EL (cell line): ENCODE data around the gene C1QTNF5.
A peak's percentile ranks its signal among the peaks of the same experiment; 100 is the strongest.

ENCODE experiments used
- DNase-seq: peaks from one replicate; pipeline ENCODE4 v3.0.0-alpha.2; 2016

C1QTNF5 gene

DNA sequence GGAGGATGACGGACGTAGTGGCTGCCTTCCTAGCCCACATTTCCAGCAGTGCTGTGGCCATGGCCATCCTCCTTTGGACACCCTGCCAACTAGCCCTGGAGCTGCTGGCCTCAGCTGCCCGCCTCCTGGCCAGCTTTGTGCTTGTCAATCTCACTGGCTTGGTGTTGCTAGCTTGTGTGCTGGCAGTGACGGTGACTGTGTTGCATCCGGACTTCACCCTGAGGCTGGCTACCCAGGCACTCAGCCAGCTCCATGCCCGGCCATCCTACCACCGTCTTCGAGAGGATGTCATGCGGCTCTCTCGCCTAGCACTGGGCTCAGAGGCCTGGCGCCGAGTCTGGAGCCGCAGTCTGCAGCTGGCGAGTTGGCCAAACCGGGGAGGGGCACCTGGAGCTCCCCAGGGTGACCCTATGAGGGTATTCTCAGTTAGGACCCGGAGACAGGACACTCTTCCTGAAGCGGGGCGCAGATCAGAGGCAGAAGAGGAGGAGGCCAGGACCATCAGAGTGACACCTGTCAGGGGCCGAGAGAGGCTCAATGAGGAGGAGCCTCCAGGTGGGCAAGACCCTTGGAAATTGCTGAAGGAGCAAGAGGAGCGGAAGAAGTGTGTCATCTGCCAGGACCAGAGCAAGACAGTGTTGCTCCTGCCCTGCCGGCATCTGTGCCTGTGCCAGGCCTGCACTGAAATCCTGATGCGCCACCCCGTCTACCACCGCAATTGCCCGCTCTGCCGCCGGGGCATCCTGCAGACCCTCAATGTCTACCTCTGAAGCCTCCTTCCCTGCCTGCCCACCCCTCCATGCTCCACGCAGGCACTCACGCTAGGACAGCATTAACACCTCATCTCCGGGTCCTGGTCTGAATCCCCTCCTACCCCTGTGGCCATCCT lies 4.8 kb downstream of the C1QTNF5 start:
- DNase-seq, result no peak

DNA sequence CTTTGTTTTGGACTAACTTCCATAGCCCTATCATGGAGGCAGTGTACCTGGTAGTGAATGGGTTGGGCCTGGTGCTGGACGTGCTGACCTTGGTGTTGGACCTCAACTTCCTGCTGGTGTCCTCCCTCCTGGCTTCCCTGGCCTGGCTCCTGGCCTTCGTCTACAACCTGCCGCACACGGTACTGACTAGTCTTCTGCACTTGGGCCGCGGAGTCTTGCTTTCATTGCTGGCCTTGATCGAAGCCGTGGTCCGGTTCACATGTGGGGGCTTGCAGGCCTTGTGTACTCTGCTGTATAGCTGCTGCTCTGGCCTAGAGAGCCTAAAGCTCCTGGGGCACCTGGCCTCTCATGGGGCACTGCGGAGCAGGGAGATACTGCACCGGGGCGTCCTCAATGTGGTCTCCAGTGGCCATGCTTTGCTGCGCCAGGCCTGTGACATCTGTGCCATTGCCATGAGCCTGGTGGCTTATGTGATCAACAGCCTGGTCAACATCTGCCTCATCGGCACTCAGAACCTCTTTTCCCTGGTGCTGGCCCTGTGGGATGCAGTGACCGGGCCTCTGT lies 5.5 kb downstream of the C1QTNF5 start:
- no peak for DNase-seq

DNA sequence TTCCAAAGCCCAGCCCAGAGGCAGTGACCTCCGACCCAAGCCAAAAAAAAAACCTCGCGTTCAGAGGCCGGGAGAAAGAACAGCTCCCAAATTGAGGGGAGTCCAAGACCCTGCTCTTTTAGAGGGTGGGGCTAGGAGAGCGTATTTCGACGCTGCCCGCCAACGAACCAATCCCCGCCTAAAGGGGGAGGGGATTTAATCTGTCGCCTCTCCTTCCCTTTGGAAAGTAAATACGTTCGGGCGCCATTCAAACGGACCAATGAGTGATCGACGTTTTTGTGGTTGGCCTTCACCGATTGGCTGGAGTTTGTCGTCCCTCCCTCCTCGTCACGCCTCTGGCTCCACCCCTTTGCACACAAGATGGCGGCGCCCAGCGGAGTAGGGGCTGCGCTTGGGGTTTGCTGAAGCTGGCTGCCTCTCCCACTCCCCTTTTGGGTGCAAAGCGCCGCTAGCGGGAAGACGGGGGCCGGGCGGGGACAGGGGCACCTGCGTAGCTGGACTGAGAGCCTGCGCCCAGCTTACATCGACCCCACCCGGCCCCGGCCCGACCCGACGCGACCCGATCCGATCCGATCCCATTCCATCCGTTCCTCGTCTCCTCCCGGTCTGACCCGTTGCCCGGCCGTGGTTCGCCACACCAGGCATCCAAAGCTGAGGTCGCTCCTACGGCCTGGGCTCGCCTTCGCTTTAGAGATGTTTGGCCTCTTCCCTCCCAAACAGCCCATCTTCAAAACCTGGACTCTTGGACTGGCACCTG lies 6.3 kb downstream of the C1QTNF5 start, which contains the start of gene RNF26:
Gene RNF26 (plus strand): TSS at position 354 of the 757 bp plus-strand sequence. CDS start 596 bp downstream, outside the sequence.
- peak; percentile 99 for DNase-seq

DNA sequence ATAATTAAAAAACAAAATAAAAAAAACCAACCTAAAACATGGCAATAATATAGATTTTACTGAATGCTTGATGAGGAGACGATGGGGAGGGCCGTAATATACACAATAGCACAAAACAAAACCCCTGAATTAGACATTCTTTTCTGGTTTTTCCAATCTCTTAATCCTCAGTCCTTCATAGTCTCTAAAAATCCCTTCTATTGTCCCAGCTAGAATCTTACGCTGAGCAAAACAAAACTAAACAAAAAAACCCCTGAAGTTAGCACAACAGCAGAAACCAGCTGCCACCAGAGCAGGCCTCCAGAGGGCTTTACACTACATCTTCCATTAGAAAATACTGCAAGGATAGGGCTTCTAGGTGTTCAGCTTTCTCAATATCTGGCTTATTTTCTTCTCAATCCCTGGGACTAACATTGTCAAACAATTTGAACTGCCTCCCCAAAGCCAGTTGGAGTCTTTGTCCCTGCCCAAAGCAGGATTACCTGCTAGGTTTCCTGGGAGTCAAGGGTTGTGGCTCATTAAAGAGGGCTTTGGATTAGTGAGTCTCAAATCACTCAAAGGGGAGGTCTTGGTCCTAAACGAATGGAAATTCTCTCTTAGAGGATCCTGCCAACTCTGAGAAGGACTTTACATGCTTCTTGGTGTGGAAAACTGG lies 8.4 kb downstream of the C1QTNF5 start:
- no peak for DNase-seq

DNA sequence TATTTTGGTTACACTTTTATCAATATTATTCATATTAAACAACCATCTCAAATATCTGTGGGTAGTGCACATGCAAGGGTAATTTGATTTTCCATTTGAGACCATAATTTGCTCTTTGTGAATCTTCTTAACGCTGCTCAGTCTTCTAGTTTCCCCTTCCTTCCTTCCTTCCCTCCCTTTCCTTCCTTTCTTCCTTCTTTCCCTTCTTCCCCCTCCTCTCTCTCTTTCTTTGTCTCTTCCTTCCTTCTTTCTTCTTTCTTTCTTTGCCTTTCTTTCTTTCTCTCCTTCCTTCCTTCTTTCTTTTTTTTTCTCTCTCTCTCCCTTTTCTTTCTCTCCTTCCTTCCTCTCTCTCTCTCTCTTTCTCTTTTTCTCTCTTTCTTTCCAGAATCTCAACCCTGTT lies 10.4 kb downstream of the C1QTNF5 start:
- no peak for DNase-seq

DNA sequence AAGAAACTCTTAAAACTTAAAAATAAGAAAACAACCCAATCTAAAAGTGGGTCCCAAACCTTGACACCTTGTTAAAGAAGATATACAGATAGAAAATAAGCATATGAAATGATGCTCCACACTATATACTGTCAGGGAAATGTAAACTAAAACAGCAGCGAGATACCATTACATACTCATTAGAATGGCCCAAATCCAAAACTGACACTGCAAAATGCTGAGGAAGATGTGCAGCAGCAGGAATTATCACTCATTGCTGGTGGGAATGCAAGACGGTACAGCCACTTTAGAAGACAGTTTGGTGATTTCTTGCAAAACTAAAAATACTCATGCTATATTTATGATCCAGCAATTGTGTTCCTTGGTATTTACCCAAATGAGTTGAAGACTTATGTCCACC lies 11.4 kb downstream of the C1QTNF5 start:
- DNase-seq, result no peak

DNA sequence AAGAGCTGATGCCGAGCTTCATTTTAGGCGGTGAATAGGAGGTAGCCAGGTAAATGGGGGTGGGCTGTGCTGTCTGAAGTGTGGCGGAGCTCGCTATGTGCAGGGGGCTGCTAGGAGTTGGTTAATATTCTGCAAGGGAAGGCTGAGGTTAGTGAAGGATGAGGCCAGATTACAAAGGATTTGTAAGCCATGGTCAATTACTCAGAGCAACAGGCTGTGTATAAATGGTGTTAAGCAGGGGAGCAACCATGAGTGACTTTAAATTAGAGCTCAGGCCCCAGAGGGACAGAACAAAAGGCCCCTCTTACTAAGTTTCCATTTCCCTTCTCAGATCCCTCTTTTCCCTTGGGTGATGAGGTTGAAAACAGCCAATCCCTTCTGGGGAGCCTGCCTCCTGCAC lies 16.5 kb downstream of the C1QTNF5 start:
- DNase-seq, result no peak

DNA sequence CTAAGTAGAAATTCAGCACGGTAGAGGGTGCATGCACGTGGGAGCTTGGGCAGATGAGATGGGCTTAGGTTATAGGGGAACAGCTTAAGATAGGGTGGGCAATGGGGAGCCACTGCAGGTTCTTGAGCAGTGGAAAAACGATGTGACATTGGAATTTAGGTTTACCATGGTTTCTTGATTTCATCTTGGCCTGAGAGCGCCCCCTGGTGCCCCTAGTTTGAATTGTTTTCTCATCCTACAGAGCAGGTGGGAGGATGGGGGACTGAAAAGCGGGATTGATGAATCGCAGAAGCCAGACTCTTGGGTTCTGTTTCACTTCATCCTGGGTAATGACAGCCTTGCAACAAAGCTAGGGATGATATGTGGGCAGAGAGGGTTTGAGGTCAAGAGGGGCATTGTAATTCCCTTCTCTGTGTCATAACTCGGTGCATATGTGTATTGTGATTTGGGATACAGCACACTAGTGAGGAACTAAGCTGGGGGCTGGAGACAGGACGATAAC lies 17.1 kb downstream of the C1QTNF5 start:
- DNase-seq, result peak; percentile 69

DNA sequence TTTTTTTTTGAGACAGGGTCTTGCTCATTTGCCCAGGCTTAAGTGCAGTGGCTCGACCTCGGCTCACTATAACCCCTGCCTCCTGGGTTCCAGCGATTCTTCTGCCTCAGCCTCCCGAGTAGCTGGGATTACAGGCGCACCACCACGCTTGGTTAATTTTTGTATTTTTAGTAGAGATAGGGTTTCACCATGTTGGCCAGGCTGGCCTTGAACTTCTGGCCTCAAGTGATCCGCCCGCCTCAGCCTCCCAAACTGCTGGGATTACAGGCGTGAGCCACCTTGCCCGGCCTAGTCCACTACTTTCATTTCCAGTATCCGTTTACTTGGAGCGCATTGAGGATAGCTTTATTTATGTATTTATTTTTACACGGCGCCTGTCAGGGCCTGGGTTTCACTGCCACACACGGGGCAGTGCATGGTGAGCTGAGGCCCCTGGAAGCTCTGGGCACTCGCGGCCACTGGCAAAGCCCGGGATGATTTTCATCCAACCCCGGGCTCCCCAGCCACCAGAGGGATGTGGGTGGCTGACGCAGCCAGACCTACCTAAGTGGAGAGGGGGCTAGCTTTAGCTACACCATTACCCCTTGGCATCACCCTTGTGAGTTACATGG lies 17.7 kb downstream of the C1QTNF5 start:
- DNase-seq, result no peak

DNA sequence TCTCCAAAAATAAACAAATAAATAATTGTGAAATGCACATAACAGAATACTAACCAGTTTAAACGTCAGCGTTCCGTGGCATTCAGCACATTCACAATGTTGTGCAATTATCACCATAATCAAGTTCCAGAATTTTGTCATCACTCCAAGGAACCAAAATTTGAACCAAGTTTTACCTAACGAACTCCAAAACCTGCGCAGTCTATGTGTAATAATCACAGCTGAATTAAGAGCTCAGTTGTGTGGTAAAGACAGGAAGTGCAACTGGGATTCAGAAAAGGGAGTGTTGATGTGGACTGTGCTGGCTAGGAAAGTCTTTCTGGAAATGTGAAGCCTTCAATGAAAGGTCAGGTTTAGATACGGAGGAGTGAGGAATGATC lies 18.3 kb downstream of the C1QTNF5 start:
- DNase-seq, result no peak

DNA sequence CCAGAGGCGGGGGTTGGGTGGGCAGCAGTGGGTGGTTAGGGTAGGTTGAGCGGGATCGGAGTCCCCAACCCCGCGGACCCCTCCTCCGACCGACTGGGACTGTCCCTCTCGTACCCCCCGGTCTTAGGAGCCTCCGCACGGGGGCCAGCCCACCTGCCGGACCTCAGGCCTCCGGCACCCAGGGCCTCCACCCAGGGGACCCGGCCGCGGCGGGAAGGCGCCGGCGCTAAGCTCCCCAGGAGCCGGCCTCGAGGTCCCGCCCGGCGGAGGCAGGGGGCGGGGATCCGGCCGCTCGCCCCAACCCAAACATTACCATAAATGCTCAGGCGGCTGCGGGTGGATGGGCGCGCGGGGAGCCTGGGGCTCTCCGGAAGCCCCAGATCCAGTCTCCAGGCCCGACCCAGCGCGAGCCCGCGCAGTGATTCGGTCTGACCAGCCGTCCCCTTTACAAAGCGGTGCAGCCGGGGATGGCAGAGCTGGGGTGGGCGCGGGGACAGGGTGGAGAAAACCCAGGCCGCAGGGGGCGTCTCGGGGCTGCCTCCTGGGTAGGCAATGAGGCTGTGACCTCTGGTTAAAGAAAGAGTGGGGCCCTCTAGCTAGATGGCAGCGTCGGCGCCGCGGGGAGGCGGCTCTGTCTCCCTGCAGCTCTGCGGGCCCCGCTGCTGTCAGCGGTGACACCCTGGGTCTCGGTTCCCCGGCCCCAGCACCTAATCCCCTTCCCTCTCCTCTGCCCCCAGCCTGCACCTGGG lies 19.7 kb downstream of the C1QTNF5 start:
- peak; percentile 75 for DNase-seq

DNA sequence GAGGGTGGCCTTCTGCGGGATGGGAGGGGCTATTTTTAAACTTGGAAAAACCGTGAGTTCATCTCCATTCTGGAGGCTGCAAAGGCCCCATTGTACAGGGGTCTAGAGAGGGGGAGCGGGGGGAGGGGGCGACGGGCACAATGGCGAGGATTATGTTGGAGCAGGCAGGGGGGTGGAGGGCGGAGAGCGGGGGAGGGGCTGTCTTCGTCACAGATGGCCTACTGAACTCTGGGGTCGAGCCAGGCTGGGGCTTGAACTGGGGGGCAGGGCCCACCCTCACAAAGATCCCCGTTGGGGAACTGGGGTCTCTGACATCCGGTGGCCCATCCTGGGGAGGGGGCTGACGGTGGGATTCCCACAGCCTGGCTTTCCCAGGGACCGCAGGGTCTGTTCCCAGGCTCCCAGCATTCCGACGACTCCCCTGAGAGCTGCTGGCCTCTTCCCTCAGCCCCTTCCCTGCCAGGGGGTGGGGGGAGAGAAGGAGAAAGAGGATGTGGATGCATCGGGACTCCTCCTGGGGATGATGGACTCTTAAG lies 20.4 kb downstream of the C1QTNF5 start:
- no peak for DNase-seq

DNA sequence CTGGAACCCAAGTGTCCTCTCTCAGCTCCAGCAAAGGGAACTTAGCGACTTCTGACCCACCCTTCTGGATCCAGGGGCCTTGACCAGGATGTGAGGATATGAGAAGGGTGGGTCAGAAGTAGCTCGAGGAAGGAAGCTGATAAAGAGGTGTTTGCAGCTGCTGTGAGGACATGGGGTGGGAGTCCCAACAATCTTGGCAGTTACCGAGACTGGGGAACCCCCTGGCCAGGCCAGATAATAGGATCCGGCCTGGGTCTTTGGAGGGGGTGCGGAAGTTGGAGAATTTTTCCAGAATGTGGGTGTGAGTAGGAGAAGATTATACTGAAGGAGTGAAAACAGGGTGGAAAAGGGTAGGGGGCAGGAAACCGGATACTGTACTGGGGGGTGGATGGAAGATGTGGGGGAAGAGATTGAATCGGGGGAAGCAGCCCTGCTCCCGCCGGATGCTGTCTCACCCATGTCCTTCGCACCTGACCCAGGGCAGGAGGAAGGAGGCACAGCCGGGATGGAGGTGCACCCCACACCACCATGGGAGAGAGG lies 20.9 kb downstream of the C1QTNF5 start:
- peak; percentile 0 for DNase-seq

DNA sequence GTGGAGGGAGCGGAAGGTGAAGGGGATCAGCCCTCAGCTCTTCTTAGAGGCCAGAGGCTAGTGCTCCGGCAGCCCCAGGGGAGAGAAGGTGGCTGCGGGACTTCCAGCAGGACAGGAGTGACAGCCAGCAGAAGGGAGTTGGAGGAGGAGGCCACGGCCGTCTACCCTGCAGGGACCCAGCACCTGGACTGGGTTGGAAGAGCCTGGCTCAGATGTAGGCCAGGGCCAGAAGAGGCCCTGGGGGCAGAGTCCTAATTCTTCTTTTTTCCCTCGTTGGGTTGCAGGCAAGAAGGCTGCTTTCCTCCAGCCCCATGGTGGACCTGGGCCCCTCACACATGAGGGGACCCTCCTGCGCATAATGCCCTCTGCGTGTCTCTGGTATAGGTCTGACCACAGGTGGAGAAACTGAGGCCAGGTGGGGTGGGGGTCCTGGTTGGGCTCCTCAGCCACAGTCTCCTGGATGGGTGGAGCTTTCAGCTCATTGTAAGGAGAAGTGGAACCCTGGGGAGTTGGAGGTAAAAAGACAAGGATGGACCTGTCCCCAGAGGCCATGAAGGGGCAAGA lies 21.5 kb downstream of the C1QTNF5 start:
- DNase-seq, result no peak

DNA sequence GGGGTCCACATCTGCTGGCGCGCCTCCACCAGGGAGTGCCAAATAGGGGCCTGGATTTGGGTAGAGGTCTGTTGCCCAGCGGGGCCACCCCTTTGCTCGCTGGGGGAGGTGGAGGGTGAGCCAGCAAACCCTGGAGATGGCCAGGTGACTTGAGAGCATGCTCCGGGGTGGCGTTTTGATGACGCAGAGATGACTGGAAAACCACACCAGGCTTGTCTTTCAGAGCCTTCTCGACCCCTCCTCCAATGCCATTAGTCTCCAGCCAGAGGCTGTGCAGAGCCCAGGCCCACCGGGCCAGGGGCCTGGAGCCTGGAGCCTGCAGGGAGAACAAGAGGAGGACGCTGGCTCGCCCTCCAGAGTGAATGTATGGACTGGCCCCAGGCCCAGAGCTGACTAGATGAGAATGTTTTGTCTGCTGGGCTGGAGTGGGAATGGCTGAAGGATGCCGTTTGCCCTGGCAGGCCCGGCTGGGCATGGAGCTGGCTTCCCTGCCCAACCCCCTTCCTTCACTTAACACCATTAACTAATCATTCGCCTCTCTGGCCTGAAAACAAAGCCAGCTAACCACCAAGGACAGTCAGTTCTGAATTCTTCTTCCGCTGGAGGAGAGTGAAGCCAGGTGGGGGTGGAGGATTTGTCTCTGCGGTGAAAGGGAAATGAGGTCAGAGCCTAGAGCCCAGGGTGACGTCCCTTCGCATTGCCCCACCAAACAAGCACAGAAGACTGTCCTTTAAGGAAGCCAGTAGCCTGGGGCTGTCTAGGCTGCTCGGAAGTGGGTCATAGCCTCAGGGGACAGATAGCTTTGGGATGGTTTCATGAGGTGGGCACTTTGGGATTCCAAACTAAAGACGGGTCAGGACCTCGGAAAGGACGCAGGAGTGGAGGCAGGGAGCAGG lies 22.2 kb downstream of the C1QTNF5 start:
- peak; percentile 61 for DNase-seq

DNA sequence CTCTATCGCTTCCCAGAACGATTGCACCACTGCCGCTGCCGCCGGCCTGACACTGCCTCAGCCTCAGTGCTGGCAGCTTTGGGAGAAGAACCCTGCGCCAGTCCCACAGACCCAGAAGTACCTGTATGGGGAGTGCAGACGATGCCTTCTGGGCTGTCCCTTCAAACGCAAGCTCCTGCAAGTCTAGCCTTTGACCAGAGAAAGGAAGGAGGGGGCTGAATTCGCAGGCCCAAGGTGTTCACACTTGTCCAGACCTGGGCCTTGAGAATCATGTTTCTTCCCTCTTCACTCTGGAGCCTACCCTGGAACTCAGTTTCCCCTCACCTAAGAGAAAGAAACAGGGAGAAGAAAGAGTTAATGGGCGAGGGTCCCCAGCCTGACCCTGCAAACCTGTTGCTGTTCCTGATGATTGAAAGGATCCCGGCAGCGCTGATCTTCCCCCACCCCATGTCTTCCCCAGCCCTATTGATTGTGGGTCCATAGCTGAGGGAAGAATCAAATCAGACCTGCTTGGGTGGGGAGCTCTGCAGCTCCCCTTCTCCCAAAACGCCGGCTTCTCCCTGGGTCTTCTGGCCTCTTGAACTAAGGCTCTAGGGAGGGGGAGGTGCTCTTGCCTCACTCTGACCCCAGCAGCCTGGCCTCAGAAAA lies 23.0 kb downstream of the C1QTNF5 start:
- DNase-seq, result no peak

DNA sequence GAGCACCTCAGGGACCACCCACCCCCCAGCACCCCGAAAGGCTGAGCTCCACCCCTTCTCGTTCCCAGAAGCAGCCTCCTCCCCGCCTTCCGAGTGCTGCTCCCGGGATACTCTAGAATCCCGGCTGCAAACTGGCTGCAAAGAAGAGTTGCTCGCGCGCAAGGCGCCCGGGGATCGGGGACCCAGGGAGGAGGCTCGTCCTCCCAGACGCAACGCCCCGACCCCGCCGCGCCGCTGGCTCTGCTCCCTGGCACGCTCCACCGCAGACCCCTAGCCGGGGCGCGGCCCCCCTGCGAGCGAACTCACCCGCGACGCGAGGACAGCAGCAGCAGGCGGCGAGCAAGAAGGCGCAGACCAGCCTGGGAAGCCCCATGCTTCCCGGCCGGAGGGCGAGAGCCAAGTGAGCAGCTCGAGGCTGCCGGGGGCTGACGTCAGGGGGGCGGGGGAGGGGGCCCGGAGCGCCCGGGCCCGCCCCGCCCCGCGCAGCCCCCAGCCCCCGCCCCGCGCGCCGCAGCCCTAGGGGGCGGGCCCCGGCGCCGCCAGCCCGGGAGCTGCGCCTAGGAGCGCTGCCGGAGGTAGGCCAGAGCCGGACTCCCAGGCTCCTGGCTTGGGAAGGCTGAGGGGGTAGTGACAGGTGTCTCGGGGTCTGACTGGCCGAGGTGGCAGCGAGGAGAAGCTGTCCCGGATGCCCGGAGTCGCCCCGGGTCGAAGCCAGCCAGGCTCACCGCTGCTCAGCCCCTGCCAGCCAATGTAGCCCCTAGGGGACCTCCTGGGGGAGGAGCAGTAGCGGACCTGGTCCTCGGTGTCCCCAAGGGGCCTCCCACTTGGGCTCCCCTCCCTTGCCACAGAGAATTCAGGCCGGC lies 23.7 kb downstream of the C1QTNF5 start, which contains the start of gene MCAM:
Gene MCAM (minus strand): TSS at position 402 of the 863 bp plus-strand sequence. CDS start 29 bp downstream, at position 373.
- peak; percentile 42 for DNase-seq
